Measurements from ENCODE around the gene CAMK4.

Gene CAMK4

DNA sequence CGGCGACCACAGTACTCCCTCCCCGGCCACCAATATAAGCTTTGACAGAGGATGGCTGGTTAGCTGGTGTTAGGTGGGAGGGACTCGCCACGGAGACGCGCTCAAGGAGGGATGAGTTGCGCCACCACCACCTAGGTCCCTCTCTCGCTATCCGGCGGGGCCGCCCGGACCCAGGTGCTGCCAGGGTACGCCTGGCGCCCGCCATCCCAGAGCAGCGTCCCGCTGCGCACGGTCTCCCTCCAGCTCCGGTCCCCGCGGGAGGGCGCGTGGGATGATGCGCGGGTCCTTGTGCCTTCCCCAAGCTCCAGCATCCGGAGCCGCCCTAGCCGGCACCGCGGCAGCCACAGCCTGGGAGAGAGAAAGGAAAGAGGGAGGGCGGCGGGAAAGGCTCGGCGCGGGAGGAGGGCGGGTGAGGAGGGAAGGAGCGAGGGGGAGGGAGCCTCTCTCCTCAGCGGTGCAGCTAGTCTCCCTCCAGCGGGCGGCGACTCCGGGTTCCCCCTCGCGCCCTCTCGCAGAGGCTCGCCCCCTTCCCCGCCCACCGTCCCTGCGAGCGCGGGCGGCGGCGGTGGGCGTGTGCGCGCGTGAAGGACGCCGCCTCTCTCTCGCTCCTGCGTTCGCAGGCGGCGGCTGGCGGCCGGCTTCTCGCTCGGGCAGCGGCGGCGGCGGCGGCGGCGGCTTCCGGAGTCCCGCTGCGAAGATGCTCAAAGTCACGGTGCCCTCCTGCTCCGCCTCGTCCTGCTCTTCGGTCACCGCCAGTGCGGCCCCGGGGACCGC, at the start of gene CAMK4 (continued):
- TF ChIP-seq, protein P1, sequence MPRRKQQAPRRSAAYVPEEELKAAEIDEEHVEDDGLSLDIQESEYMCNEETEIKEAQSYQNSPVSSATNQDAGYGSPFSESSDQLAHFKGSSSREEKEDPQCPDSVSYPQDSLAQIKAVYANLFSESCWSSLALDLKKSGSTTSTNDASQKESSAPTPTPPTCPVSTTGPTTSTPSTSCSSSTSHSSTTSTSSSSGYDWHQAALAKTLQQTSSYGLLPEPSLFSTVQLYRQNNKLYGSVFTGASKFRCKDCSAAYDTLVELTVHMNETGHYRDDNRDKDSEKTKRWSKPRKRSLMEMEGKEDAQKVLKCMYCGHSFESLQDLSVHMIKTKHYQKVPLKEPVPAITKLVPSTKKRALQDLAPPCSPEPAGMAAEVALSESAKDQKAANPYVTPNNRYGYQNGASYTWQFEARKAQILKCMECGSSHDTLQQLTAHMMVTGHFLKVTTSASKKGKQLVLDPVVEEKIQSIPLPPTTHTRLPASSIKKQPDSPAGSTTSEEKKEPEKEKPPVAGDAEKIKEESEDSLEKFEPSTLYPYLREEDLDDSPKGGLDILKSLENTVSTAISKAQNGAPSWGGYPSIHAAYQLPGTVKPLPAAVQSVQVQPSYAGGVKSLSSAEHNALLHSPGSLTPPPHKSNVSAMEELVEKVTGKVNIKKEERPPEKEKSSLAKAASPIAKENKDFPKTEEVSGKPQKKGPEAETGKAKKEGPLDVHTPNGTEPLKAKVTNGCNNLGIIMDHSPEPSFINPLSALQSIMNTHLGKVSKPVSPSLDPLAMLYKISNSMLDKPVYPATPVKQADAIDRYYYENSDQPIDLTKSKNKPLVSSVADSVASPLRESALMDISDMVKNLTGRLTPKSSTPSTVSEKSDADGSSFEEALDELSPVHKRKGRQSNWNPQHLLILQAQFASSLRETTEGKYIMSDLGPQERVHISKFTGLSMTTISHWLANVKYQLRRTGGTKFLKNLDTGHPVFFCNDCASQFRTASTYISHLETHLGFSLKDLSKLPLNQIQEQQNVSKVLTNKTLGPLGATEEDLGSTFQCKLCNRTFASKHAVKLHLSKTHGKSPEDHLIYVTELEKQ (tag by site-specific recombination; IDR thresholded peaks at IDR 0.05; ENCODE audit: borderline replicate concordance), result no peak
- TF ChIP-seq ZNF132 (tag by site-specific recombination; IDR thresholded peaks at IDR 0.05; ENCODE audit: borderline replicate concordance) (no peak), MYNN (tag by site-specific recombination; IDR thresholded peaks at IDR 0.05; ENCODE audit: borderline replicate concordance) (no peak), ZNF391 (tag by site-specific recombination; IDR thresholded peaks at IDR 0.05; ENCODE audit: borderline replicate concordance, low read depth) (peak; percentile 64; the same call in 1 of the 2 replicates), ZNF23 (tag by site-specific recombination; IDR thresholded peaks at IDR 0.05; ENCODE audit: borderline replicate concordance) (no peak), ZNF114 (tag by site-specific recombination; IDR thresholded peaks at IDR 0.05) (no peak), ZNF529 (tag by site-specific recombination; IDR thresholded peaks at IDR 0.05; ENCODE audit: insufficient replicate concordance) (no peak), ZNF747 (tag by site-specific recombination; IDR thresholded peaks at IDR 0.05) (no peak), ZNF664 (tag by site-specific recombination; IDR thresholded peaks at IDR 0.05) (no peak), OVOL3 (tag by site-specific recombination; IDR thresholded peaks at IDR 0.05) (no peak), ZNF248 (tag by site-specific recombination; IDR thresholded peaks at IDR 0.05) (no peak), KLF1 (tag by site-specific recombination; IDR thresholded peaks at IDR 0.05) (peak; percentile 85), ZNF585B (tag by site-specific recombination; IDR thresholded peaks at IDR 0.05) (no peak), ZNF169 (tag by site-specific recombination; IDR thresholded peaks at IDR 0.05) (no peak), GLIS1 (tag by site-specific recombination; IDR thresholded peaks at IDR 0.05) (peak; percentile 68), INSM2 (tag by site-specific recombination; IDR thresholded peaks at IDR 0.05) (peak; percentile 45; the same call in 1 of the 2 replicates), ZNF629 (tag by site-specific recombination; IDR thresholded peaks at IDR 0.05) (no peak; the same call in 1 of the 2 replicates), HOXC10 (CRISPR knock-in tag; IDR thresholded peaks at IDR 0.05) (no peak), ZNF146 (tag by site-specific recombination; IDR thresholded peaks at IDR 0.05) (no peak), ZNF621 (tag by site-specific recombination; IDR thresholded peaks at IDR 0.05) (no peak), ZNF776 (tag by site-specific recombination; IDR thresholded peaks at IDR 0.05; ENCODE audit: borderline replicate concordance) (no peak), ZNF335 (tag by site-specific recombination; conservative IDR thresholded peaks at IDR 0.05) (peak; percentile 99), ZNF221 (tag by site-specific recombination; IDR thresholded peaks at IDR 0.05; ENCODE audit: borderline replicate concordance) (no peak)
- TF ChIP-seq, protein P2, sequence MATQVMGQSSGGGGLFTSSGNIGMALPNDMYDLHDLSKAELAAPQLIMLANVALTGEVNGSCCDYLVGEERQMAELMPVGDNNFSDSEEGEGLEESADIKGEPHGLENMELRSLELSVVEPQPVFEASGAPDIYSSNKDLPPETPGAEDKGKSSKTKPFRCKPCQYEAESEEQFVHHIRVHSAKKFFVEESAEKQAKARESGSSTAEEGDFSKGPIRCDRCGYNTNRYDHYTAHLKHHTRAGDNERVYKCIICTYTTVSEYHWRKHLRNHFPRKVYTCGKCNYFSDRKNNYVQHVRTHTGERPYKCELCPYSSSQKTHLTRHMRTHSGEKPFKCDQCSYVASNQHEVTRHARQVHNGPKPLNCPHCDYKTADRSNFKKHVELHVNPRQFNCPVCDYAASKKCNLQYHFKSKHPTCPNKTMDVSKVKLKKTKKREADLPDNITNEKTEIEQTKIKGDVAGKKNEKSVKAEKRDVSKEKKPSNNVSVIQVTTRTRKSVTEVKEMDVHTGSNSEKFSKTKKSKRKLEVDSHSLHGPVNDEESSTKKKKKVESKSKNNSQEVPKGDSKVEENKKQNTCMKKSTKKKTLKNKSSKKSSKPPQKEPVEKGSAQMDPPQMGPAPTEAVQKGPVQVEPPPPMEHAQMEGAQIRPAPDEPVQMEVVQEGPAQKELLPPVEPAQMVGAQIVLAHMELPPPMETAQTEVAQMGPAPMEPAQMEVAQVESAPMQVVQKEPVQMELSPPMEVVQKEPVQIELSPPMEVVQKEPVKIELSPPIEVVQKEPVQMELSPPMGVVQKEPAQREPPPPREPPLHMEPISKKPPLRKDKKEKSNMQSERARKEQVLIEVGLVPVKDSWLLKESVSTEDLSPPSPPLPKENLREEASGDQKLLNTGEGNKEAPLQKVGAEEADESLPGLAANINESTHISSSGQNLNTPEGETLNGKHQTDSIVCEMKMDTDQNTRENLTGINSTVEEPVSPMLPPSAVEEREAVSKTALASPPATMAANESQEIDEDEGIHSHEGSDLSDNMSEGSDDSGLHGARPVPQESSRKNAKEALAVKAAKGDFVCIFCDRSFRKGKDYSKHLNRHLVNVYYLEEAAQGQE (tag by site-specific recombination; IDR thresholded peaks at IDR 0.05), result no peak
- TF ChIP-seq, protein P3, sequence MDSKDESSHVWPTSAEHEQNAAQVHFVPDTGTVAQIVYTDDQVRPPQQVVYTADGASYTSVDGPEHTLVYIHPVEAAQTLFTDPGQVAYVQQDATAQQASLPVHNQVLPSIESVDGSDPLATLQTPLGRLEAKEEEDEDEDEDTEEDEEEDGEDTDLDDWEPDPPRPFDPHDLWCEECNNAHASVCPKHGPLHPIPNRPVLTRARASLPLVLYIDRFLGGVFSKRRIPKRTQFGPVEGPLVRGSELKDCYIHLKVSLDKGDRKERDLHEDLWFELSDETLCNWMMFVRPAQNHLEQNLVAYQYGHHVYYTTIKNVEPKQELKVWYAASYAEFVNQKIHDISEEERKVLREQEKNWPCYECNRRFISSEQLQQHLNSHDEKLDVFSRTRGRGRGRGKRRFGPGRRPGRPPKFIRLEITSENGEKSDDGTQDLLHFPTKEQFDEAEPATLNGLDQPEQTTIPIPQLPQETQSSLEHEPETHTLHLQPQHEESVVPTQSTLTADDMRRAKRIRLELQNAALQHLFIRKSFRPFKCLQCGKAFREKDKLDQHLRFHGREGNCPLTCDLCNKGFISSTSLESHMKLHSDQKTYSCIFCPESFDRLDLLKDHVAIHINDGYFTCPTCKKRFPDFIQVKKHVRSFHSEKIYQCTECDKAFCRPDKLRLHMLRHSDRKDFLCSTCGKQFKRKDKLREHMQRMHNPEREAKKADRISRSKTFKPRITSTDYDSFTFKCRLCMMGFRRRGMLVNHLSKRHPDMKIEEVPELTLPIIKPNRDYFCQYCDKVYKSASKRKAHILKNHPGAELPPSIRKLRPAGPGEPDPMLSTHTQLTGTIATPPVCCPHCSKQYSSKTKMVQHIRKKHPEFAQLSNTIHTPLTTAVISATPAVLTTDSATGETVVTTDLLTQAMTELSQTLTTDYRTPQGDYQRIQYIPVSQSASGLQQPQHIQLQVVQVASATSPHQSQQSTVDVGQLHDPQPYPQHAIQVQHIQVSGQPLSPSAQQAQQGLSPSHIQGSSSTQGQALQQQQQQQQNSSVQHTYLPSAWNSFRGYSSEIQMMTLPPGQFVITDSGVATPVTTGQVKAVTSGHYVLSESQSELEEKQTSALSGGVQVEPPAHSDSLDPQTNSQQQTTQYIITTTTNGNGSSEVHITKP (tag by site-specific recombination; IDR thresholded peaks at IDR 0.05), result peak; percentile 92
- TF ChIP-seq, protein P4, sequence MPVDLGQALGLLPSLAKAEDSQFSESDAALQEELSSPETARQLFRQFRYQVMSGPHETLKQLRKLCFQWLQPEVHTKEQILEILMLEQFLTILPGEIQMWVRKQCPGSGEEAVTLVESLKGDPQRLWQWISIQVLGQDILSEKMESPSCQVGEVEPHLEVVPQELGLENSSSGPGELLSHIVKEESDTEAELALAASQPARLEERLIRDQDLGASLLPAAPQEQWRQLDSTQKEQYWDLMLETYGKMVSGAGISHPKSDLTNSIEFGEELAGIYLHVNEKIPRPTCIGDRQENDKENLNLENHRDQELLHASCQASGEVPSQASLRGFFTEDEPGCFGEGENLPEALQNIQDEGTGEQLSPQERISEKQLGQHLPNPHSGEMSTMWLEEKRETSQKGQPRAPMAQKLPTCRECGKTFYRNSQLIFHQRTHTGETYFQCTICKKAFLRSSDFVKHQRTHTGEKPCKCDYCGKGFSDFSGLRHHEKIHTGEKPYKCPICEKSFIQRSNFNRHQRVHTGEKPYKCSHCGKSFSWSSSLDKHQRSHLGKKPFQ (tag by site-specific recombination; IDR thresholded peaks at IDR 0.05), result no peak

All from HEK293 (cell line).